Cardiac fibroblast (primary cell): ENCODE data around the gene ZNF883.

Experiments used
- DNase-seq, 2 donors: peaks; one replicate each; pipeline versions ENCODE4 v3.0.0 to v3.0.0-alpha.2; 2010; ENCODE audit warnings: low read depth in 2 of 2
- H3K4me3 ChIP-seq, 2 donors: replicated peaks in 1 of 2; 1 replicate in 1 of 2; 2 replicates in 1 of 2; pipeline ENCODE4 v1.5.1; 2011; ENCODE audit warnings: low read depth in 2 of 2, low read length in 2 of 2, mild to moderate bottlenecking in 2 of 2, moderate library complexity in 1 of 2
- TF ChIP-seq, protein P1 (sequence below): IDR thresholded peaks from one replicate; pipeline ENCODE4 v1.5.1; 2011; ENCODE audit warnings: low read depth, mild to moderate bottlenecking, low read length, inconsistent platforms

The ZNF883 gene

GRCh38 chr9:112955550-112955949 lies 56.4 kb downstream of the ZNF883 start:
- TF ChIP-seq, protein P1, sequence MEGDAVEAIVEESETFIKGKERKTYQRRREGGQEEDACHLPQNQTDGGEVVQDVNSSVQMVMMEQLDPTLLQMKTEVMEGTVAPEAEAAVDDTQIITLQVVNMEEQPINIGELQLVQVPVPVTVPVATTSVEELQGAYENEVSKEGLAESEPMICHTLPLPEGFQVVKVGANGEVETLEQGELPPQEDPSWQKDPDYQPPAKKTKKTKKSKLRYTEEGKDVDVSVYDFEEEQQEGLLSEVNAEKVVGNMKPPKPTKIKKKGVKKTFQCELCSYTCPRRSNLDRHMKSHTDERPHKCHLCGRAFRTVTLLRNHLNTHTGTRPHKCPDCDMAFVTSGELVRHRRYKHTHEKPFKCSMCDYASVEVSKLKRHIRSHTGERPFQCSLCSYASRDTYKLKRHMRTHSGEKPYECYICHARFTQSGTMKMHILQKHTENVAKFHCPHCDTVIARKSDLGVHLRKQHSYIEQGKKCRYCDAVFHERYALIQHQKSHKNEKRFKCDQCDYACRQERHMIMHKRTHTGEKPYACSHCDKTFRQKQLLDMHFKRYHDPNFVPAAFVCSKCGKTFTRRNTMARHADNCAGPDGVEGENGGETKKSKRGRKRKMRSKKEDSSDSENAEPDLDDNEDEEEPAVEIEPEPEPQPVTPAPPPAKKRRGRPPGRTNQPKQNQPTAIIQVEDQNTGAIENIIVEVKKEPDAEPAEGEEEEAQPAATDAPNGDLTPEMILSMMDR, result no peak
- no peak for DNase-seq
- no peak overlapping the region for H3K4me3 ChIP-seq

GRCh38 chr9:112945620-112946208 lies 66.3 kb downstream of the ZNF883 start:
- no peak overlapping the region for H3K4me3 ChIP-seq
- DNase-seq, result no peak
- TF ChIP-seq, protein P1, result peak; percentile 20

- TF ChIP-seq, protein P1, result no peak
- no peak for DNase-seq
- no peak overlapping the region for H3K4me3 ChIP-seq
Measured at GRCh38 chr9:112939418-112939817, 72.6 kb downstream of the ZNF883 start.

DNA sequence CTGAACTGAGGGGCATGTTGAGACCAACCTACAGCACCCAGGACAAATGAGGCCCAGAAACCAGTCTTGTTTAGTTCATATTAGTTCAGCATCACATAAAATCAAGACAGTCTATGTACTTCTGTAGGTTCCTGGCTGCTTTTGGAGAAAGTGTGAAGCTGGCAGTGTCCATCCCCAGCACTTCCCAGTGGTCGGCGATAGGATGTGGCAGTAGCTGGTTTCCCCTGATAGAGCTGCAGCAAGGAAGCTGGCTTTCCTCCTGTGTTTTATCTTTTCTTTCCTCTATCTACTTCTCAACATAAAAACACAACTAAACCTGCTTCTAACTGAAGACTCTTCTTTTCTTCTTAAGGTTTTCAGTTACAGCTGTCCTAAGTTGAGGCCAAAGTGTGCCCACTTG lies 78.3 kb downstream of the ZNF883 start:
- H3K4me3 ChIP-seq, result no peak overlapping the region
- TF ChIP-seq, protein P1, result no peak
- DNase-seq, result no peak

DNA sequence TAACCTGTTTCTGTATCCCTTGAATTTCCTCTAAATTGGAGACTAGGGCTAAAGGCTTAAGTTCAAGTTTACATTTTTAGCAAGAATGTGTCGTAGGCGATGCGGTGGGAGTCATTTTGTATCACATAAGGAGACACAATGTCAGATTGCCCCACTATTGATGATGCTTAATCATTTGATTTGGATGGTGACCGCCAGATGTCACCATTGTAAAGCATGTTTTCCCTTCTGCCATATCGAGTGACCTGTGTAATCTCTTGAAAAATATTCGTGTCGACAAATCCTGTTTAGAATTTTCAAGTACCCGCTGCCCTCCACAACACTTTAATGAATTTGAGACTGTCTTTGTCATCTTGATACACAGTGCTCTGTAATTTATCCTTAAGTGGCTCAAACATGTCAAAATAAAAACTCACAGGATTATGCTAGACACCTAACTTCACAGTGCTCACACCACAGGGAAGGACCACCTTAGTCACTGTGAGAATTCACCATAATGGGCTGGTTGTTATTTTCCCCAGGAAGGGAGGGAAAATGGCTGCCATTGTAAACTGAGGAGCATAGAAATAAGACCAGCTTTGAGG lies 86.8 kb downstream of the ZNF883 start:
- DNase-seq, result peak; percentile 27 to 55
- TF ChIP-seq, protein P1, result peak; percentile 23
- no peak overlapping the region for H3K4me3 ChIP-seq

GRCh38 chr9:112921549-112921948 lies 90.4 kb downstream of the ZNF883 start:
- peak; percentile 69 to 72 for DNase-seq
- TF ChIP-seq, protein P1, result peak; percentile 67
- no peak overlapping the region for H3K4me3 ChIP-seq

GRCh38 chr9:112917987-112918362 lies 94.0 kb downstream of the ZNF883 start:
- TF ChIP-seq, protein P1, result no peak
- H3K4me3 ChIP-seq, result no peak overlapping the region
- DNase-seq, result no peak
